ENCODE measurements around the gene PLEKHM3. TPM values are rescaled to one million over a fixed set of nuclear protein-coding genes. Genes with fewer than 3 reads are reported as not detected.

PLEKHM3 gene
- total RNA-seq, 3 donors from 2014 or later (not counting 1 experiment from before 2014, with no cell fraction given), result 21.7 to 27.7 (median 26.3) TPM

- no peaks in the 10 kb centered on the region for H3K4me1 Mint-ChIP-seq
- no peak overlapping the region for H3K4me3 Mint-ChIP-seq
- H3K9me3 Mint-ChIP-seq, result no peaks in the 10 kb centered on the region
- DNase-seq (no peak), ATAC-seq (no peak)
- Histone ChIP-seq H3K27me3 (ENCODE audit: control insufficient read depth, insufficient read depth, low read length) (no peaks in the 10 kb centered on the region), H3K4me3 (ENCODE audit: low read length) (no peak overlapping the region), H3K4me1 (ENCODE audit: control insufficient read depth, insufficient read depth, low read length) (no peaks in the 10 kb centered on the region), H3K27ac (ENCODE audit: low read length) (no peak overlapping the region), H3K36me3 (ENCODE audit: control insufficient read depth, insufficient read depth, low read length) (no peaks in the 10 kb centered on the region), H3K9me3 (ENCODE audit: control insufficient read depth, insufficient read depth, low read length) (no peaks in the 10 kb centered on the region)
- no peaks in the 10 kb centered on the region for H3K27me3 Mint-ChIP-seq (ENCODE audit: low read depth in 2 of 2)
- H3K36me3 Mint-ChIP-seq, result no peaks in the 10 kb centered on the region
- intact Hi-C loops (cut with micrococcal nuclease), result no loop called here
- WGBS (ENCODE audit: insufficient coverage), result 98% methylated on average over 3 of the region's 3 CpGs
- TF ChIP-seq, protein P1, sequence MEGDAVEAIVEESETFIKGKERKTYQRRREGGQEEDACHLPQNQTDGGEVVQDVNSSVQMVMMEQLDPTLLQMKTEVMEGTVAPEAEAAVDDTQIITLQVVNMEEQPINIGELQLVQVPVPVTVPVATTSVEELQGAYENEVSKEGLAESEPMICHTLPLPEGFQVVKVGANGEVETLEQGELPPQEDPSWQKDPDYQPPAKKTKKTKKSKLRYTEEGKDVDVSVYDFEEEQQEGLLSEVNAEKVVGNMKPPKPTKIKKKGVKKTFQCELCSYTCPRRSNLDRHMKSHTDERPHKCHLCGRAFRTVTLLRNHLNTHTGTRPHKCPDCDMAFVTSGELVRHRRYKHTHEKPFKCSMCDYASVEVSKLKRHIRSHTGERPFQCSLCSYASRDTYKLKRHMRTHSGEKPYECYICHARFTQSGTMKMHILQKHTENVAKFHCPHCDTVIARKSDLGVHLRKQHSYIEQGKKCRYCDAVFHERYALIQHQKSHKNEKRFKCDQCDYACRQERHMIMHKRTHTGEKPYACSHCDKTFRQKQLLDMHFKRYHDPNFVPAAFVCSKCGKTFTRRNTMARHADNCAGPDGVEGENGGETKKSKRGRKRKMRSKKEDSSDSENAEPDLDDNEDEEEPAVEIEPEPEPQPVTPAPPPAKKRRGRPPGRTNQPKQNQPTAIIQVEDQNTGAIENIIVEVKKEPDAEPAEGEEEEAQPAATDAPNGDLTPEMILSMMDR (IDR thresholded peaks at IDR 0.05), result no peak
- no peak overlapping the region for H3K27ac Mint-ChIP-seq
Observed at GRCh38 chr2:207867056-207867455, 158.3 kb downstream of the PLEKHM3 start.

DNA sequence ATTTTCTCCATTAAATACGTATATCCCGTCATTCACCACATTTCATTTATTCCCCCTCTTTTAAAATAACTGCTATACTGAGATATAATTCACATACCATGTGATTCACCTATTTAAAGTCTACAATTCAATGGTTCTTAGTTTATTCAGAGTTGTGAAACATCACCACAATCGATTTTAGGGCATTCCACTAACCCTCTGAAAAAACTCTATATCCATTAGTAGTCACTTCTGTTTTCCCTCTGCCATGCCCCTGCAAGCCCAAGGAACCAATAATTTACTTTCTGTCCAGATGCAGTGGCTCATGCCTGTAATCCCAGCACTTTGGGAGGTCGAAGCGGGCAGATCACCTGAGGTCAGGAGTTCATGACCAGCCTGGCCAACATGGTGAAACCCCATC, 160.1 kb downstream of the PLEKHM3 start:
- no peaks in the 10 kb centered on the region for H3K4me1 ChIP-seq (ENCODE audit: control insufficient read depth, insufficient read depth, low read length)
- no peak overlapping the region for H3K4me3 Mint-ChIP-seq
- no peaks in the 10 kb centered on the region for H3K27me3 ChIP-seq (ENCODE audit: control insufficient read depth, insufficient read depth, low read length)
- WGBS (ENCODE audit: insufficient coverage), result 96% methylated on average over 4 of the region's 5 CpGs
- H3K27me3 Mint-ChIP-seq (ENCODE audit: low read depth in 2 of 2), result no peaks in the 10 kb centered on the region
- peaks cover 8% of the 10 kb centered on the region for H3K36me3 Mint-ChIP-seq
- no peak for DNase-seq
- H3K4me3 ChIP-seq (ENCODE audit: low read length), result no peak overlapping the region
- no peak overlapping the region for H3K27ac ChIP-seq (ENCODE audit: low read length)
- H3K4me1 Mint-ChIP-seq, result no peaks in the 10 kb centered on the region
- no peaks in the 10 kb centered on the region for H3K9me3 Mint-ChIP-seq
- no peak for ATAC-seq
- intact Hi-C loops (cut with micrococcal nuclease), result no loop called here
- H3K27ac Mint-ChIP-seq, result no peak overlapping the region
- no peaks in the 10 kb centered on the region for H3K9me3 ChIP-seq (ENCODE audit: control insufficient read depth, insufficient read depth, low read length)
- peaks cover 9% of the 10 kb centered on the region for H3K36me3 ChIP-seq (ENCODE audit: control insufficient read depth, insufficient read depth, low read length)
- TF ChIP-seq, protein P1 (IDR thresholded peaks at IDR 0.05), result no peak

GRCh38 chr2:207863345-207863744, 162.0 kb downstream of the PLEKHM3 start:
- Histone ChIP-seq H3K36me3 (ENCODE audit: control insufficient read depth, insufficient read depth, low read length) (peaks cover 14% of the 10 kb centered on the region), H3K4me1 (ENCODE audit: control insufficient read depth, insufficient read depth, low read length) (no peaks in the 10 kb centered on the region), H3K9me3 (ENCODE audit: control insufficient read depth, insufficient read depth, low read length) (no peaks in the 10 kb centered on the region), H3K27me3 (ENCODE audit: control insufficient read depth, insufficient read depth, low read length) (no peaks in the 10 kb centered on the region), H3K27ac (ENCODE audit: low read length) (no peak overlapping the region), H3K4me3 (ENCODE audit: low read length) (no peak overlapping the region)
- Mint-ChIP-seq H3K27ac (no peak overlapping the region), H3K36me3 (peaks cover 10% of the 10 kb centered on the region), H3K4me3 (no peak overlapping the region), H3K4me1 (no peaks in the 10 kb centered on the region), H3K27me3 (ENCODE audit: low read depth in 2 of 2) (no peaks in the 10 kb centered on the region), H3K9me3 (no peaks in the 10 kb centered on the region)
- DNase-seq, result no peak
- intact Hi-C loops (cut with micrococcal nuclease), result no loop called here
- 97% methylated on average over 10 of the region's 10 CpGs for WGBS (ENCODE audit: insufficient coverage)
- TF ChIP-seq, protein P1 (IDR thresholded peaks at IDR 0.05), result no peak
- no peak for ATAC-seq

DNA sequence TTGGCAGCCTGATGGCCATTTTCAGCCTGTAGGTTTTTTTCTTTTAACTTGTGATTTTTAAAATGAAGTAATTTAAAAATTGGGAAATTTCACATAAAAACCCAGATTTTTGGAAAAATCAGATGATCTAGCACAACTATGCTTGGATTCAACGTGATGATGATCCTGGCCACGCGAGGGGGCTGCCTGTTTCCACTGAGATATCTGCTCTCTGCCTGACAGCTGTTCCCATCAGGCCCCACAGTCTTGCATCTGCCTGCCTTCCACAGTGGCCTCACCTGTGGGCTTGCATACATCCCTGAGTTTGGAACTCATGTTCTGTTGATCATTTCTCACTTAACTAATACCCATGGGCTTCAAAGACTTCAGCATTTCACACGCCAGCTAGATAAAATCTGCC, 163.5 kb downstream of the PLEKHM3 start:
- TF ChIP-seq, protein P1 (IDR thresholded peaks at IDR 0.05), result no peak
- no peaks in the 10 kb centered on the region for H3K9me3 ChIP-seq (ENCODE audit: control insufficient read depth, insufficient read depth, low read length)
- H3K36me3 ChIP-seq (ENCODE audit: control insufficient read depth, insufficient read depth, low read length), result peaks cover 14% of the 10 kb centered on the region
- no peaks in the 10 kb centered on the region for H3K27me3 Mint-ChIP-seq (ENCODE audit: low read depth in 2 of 2)
- no peak for DNase-seq
- 95% methylated on average over 4 of the region's 4 CpGs for WGBS (ENCODE audit: insufficient coverage)
- H3K9me3 Mint-ChIP-seq, result no peaks in the 10 kb centered on the region
- no peak overlapping the region for H3K27ac Mint-ChIP-seq
- no peak overlapping the region for H3K27ac ChIP-seq (ENCODE audit: low read length)
- H3K4me3 Mint-ChIP-seq, result no peak overlapping the region
- no peak for ATAC-seq
- H3K27me3 ChIP-seq (ENCODE audit: control insufficient read depth, insufficient read depth, low read length), result no peaks in the 10 kb centered on the region
- no peak overlapping the region for H3K4me3 ChIP-seq (ENCODE audit: low read length)
- H3K4me1 ChIP-seq (ENCODE audit: control insufficient read depth, insufficient read depth, low read length), result no peaks in the 10 kb centered on the region
- H3K4me1 Mint-ChIP-seq, result no peaks in the 10 kb centered on the region
- H3K36me3 Mint-ChIP-seq, result peaks cover 10% of the 10 kb centered on the region
- intact Hi-C loops (cut with micrococcal nuclease), result no loop called here

All from natural killer cell (primary cell).